Testis (tissue), 2 donors: ENCODE measurements around the gene LRMDA.

Experiments
- POLR2A ChIP-seq: fragments of 450-650 bp; IDR thresholded peaks from one replicate; pipeline ENCODE4 v1.6.1; 2017; ENCODE audit warnings: antibody characterized with exemption, mild to moderate bottlenecking, moderate library complexity
- TF ChIP-seq, protein P1 (sequence below), 3 experiments: fragments of 450-650 bp in 2 of 3; fragments of 200-600 bp in 1 of 3; sonication (generic) in 1 of 3; IDR thresholded peaks; one replicate each; pipeline ENCODE4 v1.5.1; 2016 to 2019; ENCODE audit warnings: antibody characterized with exemption in 3 of 3, mild to moderate bottlenecking in 2 of 3, moderate library complexity in 1 of 3

DNA sequence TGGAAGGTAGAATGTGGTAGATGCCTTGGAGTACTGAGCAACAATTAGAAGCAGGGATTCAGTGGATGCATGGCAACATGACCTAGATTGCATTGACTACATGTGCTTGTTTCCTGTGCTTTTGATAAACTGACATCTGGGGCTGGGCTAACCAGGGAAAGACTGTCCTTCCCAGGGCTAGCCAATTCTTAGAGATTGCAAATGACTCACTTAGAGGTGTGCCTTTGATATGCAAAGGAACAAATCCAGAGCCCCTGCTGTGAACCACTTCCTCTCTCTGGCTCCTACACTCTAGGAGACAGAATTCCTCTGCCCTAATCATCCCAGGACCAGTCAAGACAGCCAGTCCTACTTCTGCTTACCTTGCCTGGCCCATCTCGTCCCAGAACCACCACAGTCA lies 651.5 kb downstream of the LRMDA start:
- TF ChIP-seq, protein P1, sequence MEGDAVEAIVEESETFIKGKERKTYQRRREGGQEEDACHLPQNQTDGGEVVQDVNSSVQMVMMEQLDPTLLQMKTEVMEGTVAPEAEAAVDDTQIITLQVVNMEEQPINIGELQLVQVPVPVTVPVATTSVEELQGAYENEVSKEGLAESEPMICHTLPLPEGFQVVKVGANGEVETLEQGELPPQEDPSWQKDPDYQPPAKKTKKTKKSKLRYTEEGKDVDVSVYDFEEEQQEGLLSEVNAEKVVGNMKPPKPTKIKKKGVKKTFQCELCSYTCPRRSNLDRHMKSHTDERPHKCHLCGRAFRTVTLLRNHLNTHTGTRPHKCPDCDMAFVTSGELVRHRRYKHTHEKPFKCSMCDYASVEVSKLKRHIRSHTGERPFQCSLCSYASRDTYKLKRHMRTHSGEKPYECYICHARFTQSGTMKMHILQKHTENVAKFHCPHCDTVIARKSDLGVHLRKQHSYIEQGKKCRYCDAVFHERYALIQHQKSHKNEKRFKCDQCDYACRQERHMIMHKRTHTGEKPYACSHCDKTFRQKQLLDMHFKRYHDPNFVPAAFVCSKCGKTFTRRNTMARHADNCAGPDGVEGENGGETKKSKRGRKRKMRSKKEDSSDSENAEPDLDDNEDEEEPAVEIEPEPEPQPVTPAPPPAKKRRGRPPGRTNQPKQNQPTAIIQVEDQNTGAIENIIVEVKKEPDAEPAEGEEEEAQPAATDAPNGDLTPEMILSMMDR (IDR thresholded peaks at IDR 0.05) = no peak
- no peak for TF ChIP-seq POLR2A
